Pancreas (tissue), 10 donors: ENCODE data around the gene PRKACB. TPM values are rescaled to one million over a fixed set of nuclear protein-coding genes. Genes with fewer than 3 reads are reported as not detected.
A peak's percentile ranks its signal among the peaks of the same experiment; 100 is the strongest.

ENCODE experiments used
- ATAC-seq, 4 donors: fragments of 200-7000 bp; cut with Tn5 transposase; one replicate each; pipeline versions ENCODE4 v1.8.0 to v1.9.1; 2020; ENCODE audit warnings: mild to moderate bottlenecking in 4 of 4, moderate library complexity in 4 of 4
- DNase-seq, 6 donors: peaks; one replicate each; pipeline ENCODE4 v3.0.0-alpha.2; 2020
- FAIRE-seq: peaks from 2 replicates; lab custom pipeline; 2012; peaks lifted over from hg19 to GRCh38; lab: Jason Lieb, UNC
- H3K27ac ChIP-seq, 4 donors: fragments of 200-600 bp; sonication (generic); 1 replicate in 3 of 4; 2 replicates in 1 of 4; pipeline versions ENCODE4 v1.5.0 to v1.8.0; 2020
- H3K27me3 ChIP-seq, 4 donors: fragments of 200-600 bp; one replicate each; pipeline ENCODE4 v1.8.0; 2021
- H3K36me3 ChIP-seq, 3 donors: fragments of 200-600 bp; sonication (generic) in 1 of 3; one replicate each; pipeline versions ENCODE4 v1.5.0 to v1.8.0; 2020 to 2021
- H3K4me1 ChIP-seq, 3 donors: fragments of 200-600 bp; one replicate each; pipeline ENCODE4 v1.8.0; 2021
- H3K4me3 ChIP-seq, 4 donors: fragments of 200-600 bp; sonication (generic) in 2 of 4; one replicate each; pipeline versions ENCODE4 v1.5.0 to v1.8.0; 2020 to 2021
- H3K9me3 ChIP-seq, 4 donors: fragments of 200-600 bp; one replicate each; pipeline ENCODE4 v1.8.0; 2021
- CTCF ChIP-seq, 4 donors: fragments of 200-600 bp; sonication (generic) in 3 of 4; IDR thresholded peaks; one replicate each; pipeline versions ENCODE4 v1.5.0 to v1.8.0; 2021; ENCODE audit warnings: antibody characterized with exemption in 4 of 4
- WGBS, 2 donors: extraction: QIAGEN DNeasy Blood & Tissue Kit; methylation state at CpG; one replicate each; pipeline ENCODE4 v1.1.7; 2013; 5-methylcytosine and 5-hydroxymethylcytosine counted together
- intact Hi-C, 3 donors: fragments of 100-400 bp; cut with DNase I; formaldehyde crosslinking; loops; one replicate each; pipeline versions ENCODE4 v1.11.1 to v1.14.2; 2022
- polyA plus RNA-seq, 2 donors: library from polyadenylated mRNA; stranded (reverse); fragments of 200-250 nt; gene quantifications; one replicate each; pipeline ENCODE4 v1.2.3, GENCODE V29; 2013
- total RNA-seq, 6 donors: library from RNA; stranded (reverse); fragmentation: NEBNext Ultra II Directional in 4 of 6; extraction: Animal tissue kit (Norgen Biotek cat#: 25700) in 4 of 6; gene quantifications; one replicate each; pipeline versions ENCODE4 v1.2.1 to v1.2.4, GENCODE V29; 2021 to 2023
- donor health status: healthy with polysubstance abuse.
- donor health status: DM: no; HTN: no; CAD: no; lungs with moderate emphysema.
- donor health status: DM: no; HTN: no; CAD: no.
- donor health status: control.
- donor health status: control.
- donor health status: Bipolar disorder and iron deficiency.
- donor health status: DM: yes; HTN: yes; CAD: no.
- donor health status: DM: no; HTN: no; CAD: no.
- donor health status: DM: no; HTN: no; CAD: no.
- donor health status: DM: yes; HTN: yes; CAD: no.

Gene PRKACB
- total and polyA plus RNA-seq, 8 donors, result 7.3 to 29.7 (median 14.0) TPM

- Histone ChIP-seq H3K4me3 (no peak overlapping the region), H3K36me3 (no peaks in the 10 kb centered on the region), H3K27ac (no peak overlapping the region), H3K27me3 (no peaks in the 10 kb centered on the region), H3K4me1 (no peaks in the 10 kb centered on the region), H3K9me3 (no peaks in the 10 kb centered on the region)
- ATAC-seq, result no peak
- no peak for TF ChIP-seq CTCF (IDR thresholded peaks at IDR 0.05)
- intact Hi-C loops, result loop anchor here in 2 of 3 donors (5.0 kb wide), 2 partner anchors 297 to 627 kb away; no protein-coding TSS in a partner anchor
- no peak for FAIRE-seq
- DNase-seq, result no peak
These were observed 8.7 kb upstream of the PRKACB start for GRCh38 chr1:84135341-84135740.

GRCh38 chr1:84141182-84142003 is 2.7 kb upstream of the PRKACB start:
- H3K9me3 ChIP-seq, result no peaks in the 10 kb centered on the region
- H3K27me3 ChIP-seq, result no peaks in the 10 kb centered on the region
- peak; percentile 53 to 72 (median 66) for ATAC-seq
- intact Hi-C loops, result loop anchor here in 1 of 3 donors (10.0 kb wide), 1 partner anchor 603 kb away; no protein-coding TSS in a partner anchor
- FAIRE-seq, result peak; percentile 94
- H3K27ac ChIP-seq, result no peak overlapping the region
- peak overlapping the region in 1 of 4 donors; percentile 13 for H3K4me3 ChIP-seq
- peaks cover 5 to 35% (median 10%) of the 10 kb centered on the region in 3 donors for H3K4me1 ChIP-seq
- DNase-seq, result no peak
- 18 to 31% methylated on average over 9 of the region's 9 CpGs for WGBS, 2 donors
- no peaks in the 10 kb centered on the region for H3K36me3 ChIP-seq
- TF ChIP-seq CTCF (IDR thresholded peaks at IDR 0.05), result peak in 3 of 4 donors; percentile 35 to 46 (median 39)

- no peaks in the 10 kb centered on the region for H3K27me3 ChIP-seq
- FAIRE-seq, result no peak
- ATAC-seq, result peak in 3 of 4 donors; percentile 29 to 70 (median 58)
- H3K36me3 ChIP-seq, result no peaks in the 10 kb centered on the region
- DNase-seq, result no peak
- peak overlapping the region in 2 of 4 donors; percentile 74 to 75 for H3K27ac ChIP-seq
- H3K4me1 ChIP-seq, result peaks cover 5 to 35% (median 10%) of the 10 kb centered on the region in 3 donors
- H3K4me3 ChIP-seq, result peak overlapping the region in 1 of 4 donors; percentile 25
- WGBS, 2 donors, result 35 to 48% methylated on average over 2 of the region's 2 CpGs
- H3K9me3 ChIP-seq, result no peaks in the 10 kb centered on the region
- intact Hi-C loops, result loop anchor here in 1 of 3 donors (10.0 kb wide), 1 partner anchor 600 kb away; no protein-coding TSS in a partner anchor
- TF ChIP-seq CTCF (IDR thresholded peaks at IDR 0.05), result no peak
These were observed 997 bp downstream of the PRKACB start for GRCh38 chr1:84145068-84145467.

GRCh38 chr1:84146411-84147032 is 2.5 kb downstream of the PRKACB start:
- FAIRE-seq (peak; percentile 89), DNase-seq (no peak), ATAC-seq (peak in 1 of 4 donors; percentile 31)
- Histone ChIP-seq H3K36me3 (no peaks in the 10 kb centered on the region), H3K27ac (no peak overlapping the region), H3K4me3 (peak overlapping the region in 1 of 4 donors; percentile 25), H3K4me1 (peaks cover 5 to 28% (median 10%) of the 10 kb centered on the region in 3 donors), H3K9me3 (no peaks in the 10 kb centered on the region), H3K27me3 (no peaks in the 10 kb centered on the region)
- 52 to 82% methylated on average over 4 of the region's 4 CpGs for WGBS, 2 donors
- intact Hi-C loops, result loop anchor here in 1 of 3 donors (10.0 kb wide), 1 partner anchor 598 kb away; no protein-coding TSS in a partner anchor
- TF ChIP-seq CTCF (IDR thresholded peaks at IDR 0.05), result no peak
